Parietal lobe (tissue), 2 donors: ENCODE results near the gene CCL20. TPM values are rescaled to one million over a fixed set of nuclear protein-coding genes. Genes with fewer than 3 reads are reported as not detected.

Source experiments
- small RNA-seq: library from RNA; depleted of rRNA; stranded (forward); fragments of <200 nt; gene quantifications from one replicate; pipeline ENCODE3, GENCODE V24; 2014; ENCODE audit warnings: low replicate concordance
- total RNA-seq: library from RNA; depleted of rRNA; stranded (reverse); fragments of >200 nt; gene quantifications from one replicate; pipeline ENCODE4 v1.2.3, GENCODE V29; 2014

CCL20 gene
- total RNA-seq = not detected

GRCh38 chr2:227813562-227814353 is at the start of gene CCL20:
CCL20 (plus strand) TSS chr2:227813842; CDS start chr2:227813912, 70 bp downstream.

Small RNA genes lying within 50 kb of the gene (small RNA-seq; reads per million reads assigned to genes)
- not detected for gene SNRPGP8

Other genes with a start within 250 kb of the CCL20 start
- not detected for gene SCYGR2, start 214.9 kb upstream of the CCL20 start, total RNA-seq
- gene SCYGR3, start 199.0 kb upstream of the CCL20 start, total RNA-seq = not detected
- gene SCYGR4, start 196.3 kb upstream of the CCL20 start, total RNA-seq = not detected
- not detected for gene SCYGR5, start 147.0 kb upstream of the CCL20 start, total RNA-seq
- gene SLC19A3, start 95.8 kb upstream of the CCL20 start, total RNA-seq = 3.1 TPM
- gene SCYGR6, start 89.1 kb upstream of the CCL20 start, total RNA-seq = not detected
- not detected for gene SCYGR7, start 85.5 kb upstream of the CCL20 start, total RNA-seq
- not detected for gene SCYGR8, start 67.9 kb upstream of the CCL20 start, total RNA-seq
- 2.5 TPM for gene DAW1, start 57.8 kb downstream of the CCL20 start, total RNA-seq